ENCODE measurements around the gene STOX2.

The STOX2 gene

GRCh38 chr4:183898456-183898855 is 6.7 kb upstream of the STOX2 start:
- DNase-seq, result no peak

GRCh38 chr4:183903021-183903760 is 1.9 kb upstream of the STOX2 start:
- no peak for DNase-seq

- DNase-seq, result no peak
Measured at GRCh38 chr4:183905593-183906488, 734 bp downstream of the STOX2 start.

GRCh38 chr4:183906489-183906738 is 1.3 kb downstream of the STOX2 start:
- no peak for DNase-seq

- no peak for DNase-seq
Measured at GRCh38 chr4:183906739-183907651, 1.9 kb downstream of the STOX2 start.

- DNase-seq, result no peak
Measured at GRCh38 chr4:183907871-183908683, 3.0 kb downstream of the STOX2 start.

- no peak for DNase-seq
Measured at GRCh38 chr4:183909187-183909586, 4.1 kb downstream of the STOX2 start.

- no peak for DNase-seq
Measured at GRCh38 chr4:183909801-183910200, 4.7 kb downstream of the STOX2 start.

GRCh38 chr4:183912585-183912984 is 7.5 kb downstream of the STOX2 start:
- DNase-seq, result no peak

- no peak for DNase-seq
Measured at GRCh38 chr4:183915976-183916375, 10.9 kb downstream of the STOX2 start.

- DNase-seq, result no peak
Measured at GRCh38 chr4:183918696-183919095, 13.6 kb downstream of the STOX2 start.

- no peak for DNase-seq
Measured at GRCh38 chr4:183919141-183919540, 14.0 kb downstream of the STOX2 start.

- DNase-seq, result no peak
Measured at GRCh38 chr4:183920512-183920911, 15.4 kb downstream of the STOX2 start.

GRCh38 chr4:183921335-183921734 is 16.2 kb downstream of the STOX2 start:
- DNase-seq, result no peak

GRCh38 chr4:183924362-183925044 is 19.4 kb downstream of the STOX2 start:
- DNase-seq, result no peak

GRCh38 chr4:183926950-183927349 is 21.8 kb downstream of the STOX2 start:
- no peak for DNase-seq

- no peak for DNase-seq
Measured at GRCh38 chr4:183932576-183932975, 27.5 kb downstream of the STOX2 start.

GRCh38 chr4:183934761-183935160 is 29.7 kb downstream of the STOX2 start:
- DNase-seq, result no peak

GRCh38 chr4:183935355-183936005 is 30.4 kb downstream of the STOX2 start:
- DNase-seq, result no peak

GRCh38 chr4:183936047-183936446 is 30.9 kb downstream of the STOX2 start:
- no peak for DNase-seq

All from NCI-H446 treated with DMSO at 0.1 percent for 48 hours (cell line).